RWPE2 (cell line): ENCODE results near the gene KRTAP7-1.

Experiments
- ATAC-seq: fragments of 200-7000 bp; cut with Tn5 transposase; 3 replicates; pipeline ENCODE4 v1.9.1; 2021; ENCODE audit warnings: low read depth
- DNase-seq: peaks from one replicate; pipeline ENCODE4 v3.0.0-alpha.2; 2020; ENCODE audit warnings: low spot score
- H3K27ac ChIP-seq: fragments of 450-650 bp; 2 replicates; pipeline ENCODE4 v1.5.1; 2017; ENCODE audit warnings: mild to moderate bottlenecking; ENCODE audit not compliant: poor library complexity, severe bottlenecking
- H3K27me3 ChIP-seq: fragments of 250-450 bp; sonication (Bioruptor Pico); 2 replicates; pipeline ENCODE4 v1.5.1; 2021; ENCODE audit warnings: mild to moderate bottlenecking, moderate library complexity; ENCODE audit not compliant: insufficient read depth, poor library complexity, severe bottlenecking
- H3K36me3 ChIP-seq: fragments of 250-450 bp; sonication (Bioruptor Pico); 2 replicates; pipeline ENCODE4 v1.5.1; 2020; ENCODE audit warnings: low read depth, mild to moderate bottlenecking, moderate library complexity
- H3K4me1 ChIP-seq: fragments of 250-450 bp; sonication (Bioruptor Pico); 2 replicates; pipeline ENCODE4 v1.5.1; 2021; ENCODE audit warnings: mild to moderate bottlenecking, moderate library complexity; ENCODE audit not compliant: insufficient read depth, poor library complexity, severe bottlenecking
- H3K4me3 ChIP-seq: fragments of 250-450 bp; sonication (Bioruptor Pico); 2 replicates; pipeline ENCODE4 v1.5.1; 2021; ENCODE audit warnings: mild to moderate bottlenecking, moderate library complexity; ENCODE audit not compliant: severe bottlenecking
- H3K9me3 ChIP-seq: fragments of 250-450 bp; sonication (Bioruptor Pico); 2 replicates; pipeline ENCODE4 v1.5.1; 2021; ENCODE audit warnings: mild to moderate bottlenecking, moderate library complexity; ENCODE audit not compliant: severe bottlenecking
- CTCF ChIP-seq: fragments of 450-650 bp; IDR thresholded peaks from one replicate; pipeline ENCODE4 v1.5.1; 2017; ENCODE audit warnings: mild to moderate bottlenecking, moderate library complexity; ENCODE audit not compliant: poor library complexity, severe bottlenecking

KRTAP7-1 gene

GRCh38 chr21:30838536-30838935 lies 9.0 kb upstream of the KRTAP7-1 start:
- Histone ChIP-seq H3K4me3 (no peak overlapping the region), H3K4me1 (no peaks in the 10 kb centered on the region), H3K9me3 (no peaks in the 10 kb centered on the region), H3K36me3 (no peaks in the 10 kb centered on the region), H3K27ac (no peak overlapping the region), H3K27me3 (peaks cover 3% of the 10 kb centered on the region)
- DNase-seq (no peak), ATAC-seq (no peak)
- TF ChIP-seq CTCF = no peak

- Histone ChIP-seq H3K27me3 (no peaks in the 10 kb centered on the region), H3K36me3 (no peaks in the 10 kb centered on the region), H3K9me3 (no peaks in the 10 kb centered on the region), H3K27ac (no peak overlapping the region), H3K4me3 (no peak overlapping the region), H3K4me1 (no peaks in the 10 kb centered on the region)
- ATAC-seq (no peak), DNase-seq (no peak)
- TF ChIP-seq CTCF = peak; percentile 45
These were observed 1.7 kb upstream of the KRTAP7-1 start for GRCh38 chr21:30831194-30831765.

- Histone ChIP-seq H3K4me1 (no peaks in the 10 kb centered on the region), H3K36me3 (no peaks in the 10 kb centered on the region), H3K9me3 (no peaks in the 10 kb centered on the region), H3K4me3 (no peak overlapping the region), H3K27ac (no peak overlapping the region), H3K27me3 (no peaks in the 10 kb centered on the region)
- DNase-seq = no peak
- ATAC-seq = no peak
- TF ChIP-seq CTCF = no peak
These were observed 10.5 kb downstream of the KRTAP7-1 start for GRCh38 chr21:30818837-30819610.

- no peaks in the 10 kb centered on the region for H3K27me3 ChIP-seq
- no peaks in the 10 kb centered on the region for H3K4me1 ChIP-seq
- H3K9me3 ChIP-seq = no peaks in the 10 kb centered on the region
- DNase-seq (no peak), ATAC-seq (no peak)
- no peak within 1 kb of the TSS for H3K4me3 ChIP-seq
- no peak for TF ChIP-seq CTCF
- no peaks in the 10 kb centered on the region for H3K36me3 ChIP-seq
- no peak within 1 kb of the TSS for H3K27ac ChIP-seq
These were observed 16.4 kb downstream of the KRTAP7-1 start, which contains the start of gene KRTAP8-1 for GRCh38 chr21:30813174-30813573. Gene KRTAP8-1 (minus strand): TSS chr21:30813274. CDS start chr21:30813220, 54 bp downstream.

- no peaks in the 10 kb centered on the region for H3K4me1 ChIP-seq
- H3K27ac ChIP-seq = no peak overlapping the region
- H3K9me3 ChIP-seq = no peaks in the 10 kb centered on the region
- no peaks in the 10 kb centered on the region for H3K27me3 ChIP-seq
- H3K4me3 ChIP-seq = no peak overlapping the region
- no peak for TF ChIP-seq CTCF
- H3K36me3 ChIP-seq = no peaks in the 10 kb centered on the region
- ATAC-seq (no peak), DNase-seq (no peak)
These were observed 29.0 kb downstream of the KRTAP7-1 start for GRCh38 chr21:30800605-30801004.
